ENCODE measurements around the gene LRMDA. TPM values are rescaled to one million over a fixed set of nuclear protein-coding genes. Genes with fewer than 3 reads are reported as not detected.

The LRMDA gene
- total RNA-seq, 1 donor from 2014 or later = 0.96 TPM

GRCh38 chr10:75815066-75815465, 383.6 kb downstream of the LRMDA start:
- intact Hi-C loops (cut with DNase I) = no loop called here
- Histone ChIP-seq H3K36me3 (no peaks in the 10 kb centered on the region), H3K9me3 (no peaks in the 10 kb centered on the region), H3K27me3 (no peaks in the 10 kb centered on the region), H3K27ac (no peak overlapping the region), H3K4me3 (no peak overlapping the region), H3K4me1 (no peaks in the 10 kb centered on the region)
- DNase-seq (ENCODE audit: low spot score in 2 of 2) = no peak
- no peak for TF ChIP-seq CTCF (IDR thresholded peaks at IDR 0.05)

GRCh38 chr10:75817198-75817597, 385.8 kb downstream of the LRMDA start:
- no peaks in the 10 kb centered on the region for H3K9me3 ChIP-seq
- no peaks in the 10 kb centered on the region for H3K36me3 ChIP-seq
- H3K4me1 ChIP-seq = no peaks in the 10 kb centered on the region
- no peaks in the 10 kb centered on the region for H3K27me3 ChIP-seq
- H3K27ac ChIP-seq = no peak overlapping the region
- intact Hi-C loops (cut with DNase I) = no loop called here
- no peak for DNase-seq (ENCODE audit: low spot score in 2 of 2)
- no peak overlapping the region for H3K4me3 ChIP-seq
- no peak for TF ChIP-seq CTCF (IDR thresholded peaks at IDR 0.05)

GRCh38 chr10:75818552-75818951, 387.1 kb downstream of the LRMDA start:
- DNase-seq (ENCODE audit: low spot score in 2 of 2) = no peak
- Histone ChIP-seq H3K36me3 (no peaks in the 10 kb centered on the region), H3K27me3 (no peaks in the 10 kb centered on the region), H3K9me3 (no peaks in the 10 kb centered on the region), H3K27ac (no peak overlapping the region), H3K4me3 (no peak overlapping the region), H3K4me1 (no peaks in the 10 kb centered on the region)
- TF ChIP-seq CTCF (IDR thresholded peaks at IDR 0.05) = no peak
- intact Hi-C loops (cut with DNase I) = no loop called here

- DNase-seq (ENCODE audit: low spot score in 2 of 2) = no peak
- Histone ChIP-seq H3K4me3 (no peak overlapping the region), H3K36me3 (no peaks in the 10 kb centered on the region), H3K27me3 (no peaks in the 10 kb centered on the region), H3K27ac (no peak overlapping the region), H3K9me3 (no peaks in the 10 kb centered on the region), H3K4me1 (peaks cover 3 to 5% of the 10 kb centered on the region in 2 donors)
- TF ChIP-seq CTCF (IDR thresholded peaks at IDR 0.05) = no peak
- intact Hi-C loops (cut with DNase I) = no loop called here
Measured at GRCh38 chr10:75825235-75825634, 393.8 kb downstream of the LRMDA start.

GRCh38 chr10:75825661-75826060, 394.2 kb downstream of the LRMDA start:
- intact Hi-C loops (cut with DNase I) = no loop called here
- no peaks in the 10 kb centered on the region for H3K9me3 ChIP-seq
- peaks cover 3 to 5% of the 10 kb centered on the region in 2 donors for H3K4me1 ChIP-seq
- no peaks in the 10 kb centered on the region for H3K36me3 ChIP-seq
- no peak overlapping the region for H3K4me3 ChIP-seq
- TF ChIP-seq CTCF (IDR thresholded peaks at IDR 0.05) = no peak
- no peak for DNase-seq (ENCODE audit: low spot score in 2 of 2)
- H3K27me3 ChIP-seq = no peaks in the 10 kb centered on the region
- H3K27ac ChIP-seq = no peak overlapping the region

- Histone ChIP-seq H3K9me3 (no peaks in the 10 kb centered on the region), H3K36me3 (no peaks in the 10 kb centered on the region), H3K4me1 (peaks cover 3 to 5% of the 10 kb centered on the region in 2 donors), H3K27me3 (no peaks in the 10 kb centered on the region), H3K4me3 (no peak overlapping the region), H3K27ac (no peak overlapping the region)
- TF ChIP-seq CTCF (IDR thresholded peaks at IDR 0.05) = no peak
- DNase-seq (ENCODE audit: low spot score in 2 of 2) = no peak
- intact Hi-C loops (cut with DNase I) = no loop called here
Measured at GRCh38 chr10:75826846-75827245, 395.4 kb downstream of the LRMDA start.

Data from ascending aorta (tissue), 2 donors.